Natural killer cell (primary cell): ENCODE results near the gene MTARC2. TPM values are rescaled to one million over a fixed set of nuclear protein-coding genes. Genes with fewer than 3 reads are reported as not detected.
A peak's percentile ranks its signal among the peaks of the same experiment; 100 is the strongest.

Experiments used
- ATAC-seq, 3 donors: fragments of 150-1000 bp in 2 of 3; fragments of 200-7000 bp in 1 of 3; cut with Tn5 transposase; 1 replicate in 1 of 3; 2 replicates in 2 of 3; pipeline ENCODE4 v1.10.0; 2021; ENCODE audit warnings: mild to moderate bottlenecking in 2 of 3, moderate library complexity in 2 of 3
- DNase-seq, 2 donors: peaks; one replicate each; pipeline versions ENCODE4 v3.0.0 to v3.0.0-alpha.2; 2013 to 2021; ENCODE audit warnings: mixed read lengths in 1 of 2
- H3K27ac ChIP-seq: one replicate; pipeline ENCODE4 v1.5.1; 2013; ENCODE audit warnings: mild to moderate bottlenecking, low read length
- H3K27me3 ChIP-seq: one replicate; pipeline ENCODE4 v1.6.1; 2013; ENCODE audit warnings: low read length; ENCODE audit not compliant: control insufficient read depth, insufficient read depth
- H3K36me3 ChIP-seq: one replicate; pipeline ENCODE4 v1.6.1; 2013; ENCODE audit warnings: low read length; ENCODE audit not compliant: control insufficient read depth, insufficient read depth
- H3K4me1 ChIP-seq: one replicate; pipeline ENCODE4 v1.6.1; 2013; ENCODE audit warnings: low read length; ENCODE audit not compliant: control insufficient read depth, insufficient read depth
- H3K4me3 ChIP-seq: one replicate; pipeline ENCODE4 v1.5.1; 2013; ENCODE audit warnings: low read length
- H3K9me3 ChIP-seq: one replicate; pipeline ENCODE4 v1.6.1; 2013; ENCODE audit warnings: low read length; ENCODE audit not compliant: control insufficient read depth, insufficient read depth
- H3K27ac Mint-ChIP-seq, 2 donors: one replicate each; pipeline ENCODE4 v1.8.0; 2022; ENCODE audit warnings: mild to moderate bottlenecking in 2 of 2, mixed read lengths in 2 of 2, moderate library complexity in 1 of 2
- H3K27me3 Mint-ChIP-seq, 2 donors: one replicate each; pipeline ENCODE4 v1.8.0; 2022; ENCODE audit warnings: low read depth in 2 of 2, mixed read lengths in 2 of 2
- H3K36me3 Mint-ChIP-seq: one replicate; pipeline ENCODE4 v1.8.0; 2022; ENCODE audit warnings: mixed read lengths
- H3K4me1 Mint-ChIP-seq, 2 donors: one replicate each; pipeline ENCODE4 v1.8.0; 2022; ENCODE audit warnings: mixed read lengths in 2 of 2
- H3K4me3 Mint-ChIP-seq: one replicate; pipeline ENCODE4 v1.8.0; 2022; ENCODE audit warnings: mild to moderate bottlenecking, moderate library complexity, mixed read lengths
- H3K9me3 Mint-ChIP-seq, 2 donors: one replicate each; pipeline ENCODE4 v1.8.0; 2022; ENCODE audit warnings: mixed read lengths in 2 of 2
- CTCF ChIP-seq: fragments of 200-600 bp; IDR thresholded peaks from one replicate; pipeline ENCODE4 v1.8.0; 2022; ENCODE audit warnings: antibody characterized with exemption
- WGBS: methylation state at CpG from one replicate; pipeline ENCODE4 v1.1.7; 2013; ENCODE audit warnings: missing lambda C conversion rate; ENCODE audit not compliant: insufficient coverage; 5-methylcytosine and 5-hydroxymethylcytosine counted together
- intact Hi-C: fragments of 100-400 bp; cut with micrococcal nuclease; formaldehyde crosslinking; loops from one replicate; pipeline ENCODE4 v1.14.2; 2022
- total RNA-seq, 4 donors: library from RNA; stranded (reverse); fragments of 120-200 nt in 1 of 4; gene quantifications; one replicate each; pipeline versions ENCODE4 v1.2.3 to v1.2.4, GENCODE V29; 2013 to 2022

MTARC2 gene
- total RNA-seq, 3 donors from 2014 or later (not counting 1 experiment from before 2014, with no cell fraction given): 0.33 to 1.7 (median 0.45) TPM

GRCh38 chr1:220798338-220798737 lies 50.2 kb downstream of the MTARC2 start:
- Histone ChIP-seq H3K27ac (no peak overlapping the region), H3K4me3 (no peak overlapping the region), H3K4me1 (no peaks in the 10 kb centered on the region), H3K27me3 (no peaks in the 10 kb centered on the region), H3K36me3 (no peaks in the 10 kb centered on the region), H3K9me3 (no peaks in the 10 kb centered on the region)
- Mint-ChIP-seq H3K4me3 (no peak overlapping the region), H3K4me1 (no peaks in the 10 kb centered on the region), H3K36me3 (no peaks in the 10 kb centered on the region), H3K9me3 (no peaks in the 10 kb centered on the region), H3K27me3 (peaks cover 6 to 7% of the 10 kb centered on the region in 2 donors), H3K27ac (no peak overlapping the region)
- ATAC-seq (no peak), DNase-seq (no peak)
- intact Hi-C loops: no loop called here
- no peak for TF ChIP-seq CTCF
- 90% methylated on average over 2 of the region's 2 CpGs for WGBS

- no peak for TF ChIP-seq CTCF
Observed at GRCh38 chr1:220800262-220800661, 52.1 kb downstream of the MTARC2 start.

GRCh38 chr1:220803401-220804201 lies 55.5 kb downstream of the MTARC2 start:
- ATAC-seq: peak in 1 of 3 donors; percentile 48
- Mint-ChIP-seq H3K27ac (no peak overlapping the region), H3K9me3 (no peaks in the 10 kb centered on the region), H3K27me3 (peaks cover 6 to 7% of the 10 kb centered on the region in 2 donors), H3K4me1 (no peaks in the 10 kb centered on the region), H3K4me3 (no peak overlapping the region), H3K36me3 (no peaks in the 10 kb centered on the region)
- Histone ChIP-seq H3K4me1 (no peaks in the 10 kb centered on the region), H3K9me3 (no peaks in the 10 kb centered on the region), H3K36me3 (no peaks in the 10 kb centered on the region), H3K27me3 (no peaks in the 10 kb centered on the region), H3K4me3 (no peak overlapping the region), H3K27ac (no peak overlapping the region)
- peak in 1 of 2 donors; percentile 43 for DNase-seq
- WGBS: 89% methylated on average over 8 of the region's 10 CpGs
- intact Hi-C loops: no loop called here
- peak; percentile 74 for TF ChIP-seq CTCF

More at GRCh38 chr1:220800262-220800661, 52.1 kb downstream of the MTARC2 start:
- Histone ChIP-seq H3K27me3 (no peaks in the 10 kb centered on the region), H3K36me3 (no peaks in the 10 kb centered on the region), H3K27ac (no peak overlapping the region), H3K4me3 (no peak overlapping the region), H3K4me1 (no peaks in the 10 kb centered on the region), H3K9me3 (no peaks in the 10 kb centered on the region)
- Mint-ChIP-seq H3K4me1 (no peaks in the 10 kb centered on the region), H3K4me3 (no peak overlapping the region), H3K9me3 (no peaks in the 10 kb centered on the region), H3K27me3 (peaks cover 6 to 7% of the 10 kb centered on the region in 2 donors), H3K36me3 (no peaks in the 10 kb centered on the region), H3K27ac (no peak overlapping the region)
- 86% methylated on average over 6 of the region's 6 CpGs for WGBS
- ATAC-seq (no peak), DNase-seq (no peak)
- intact Hi-C loops: no loop called here
